Upper lobe of right lung (tissue), 1 donor: ENCODE results near the gene TTLL11. TPM values are rescaled to one million over a fixed set of nuclear protein-coding genes. Genes with fewer than 3 reads are reported as not detected.

ENCODE experiments used
- ATAC-seq: fragments of 200-7000 bp; cut with Tn5 transposase; one replicate; pipeline ENCODE4 v1.9.1; 2020; ENCODE audit warnings: mild to moderate bottlenecking, moderate library complexity
- DNase-seq: peaks from one replicate; pipeline ENCODE4 v3.0.0-alpha.2; 2020
- H3K27ac ChIP-seq: fragments of 200-600 bp; one replicate; pipeline ENCODE4 v1.8.0; 2022
- H3K27me3 ChIP-seq: fragments of 200-600 bp; one replicate; pipeline ENCODE4 v1.8.0; 2022; ENCODE audit warnings: mild to moderate bottlenecking
- H3K36me3 ChIP-seq: fragments of 200-600 bp; one replicate; pipeline ENCODE4 v1.8.0; 2022
- H3K4me1 ChIP-seq: fragments of 200-600 bp; one replicate; pipeline ENCODE4 v1.8.0; 2022
- H3K4me3 ChIP-seq: fragments of 200-600 bp; one replicate; pipeline ENCODE4 v1.8.0; 2022; ENCODE audit warnings: mild to moderate bottlenecking
- H3K9me3 ChIP-seq: fragments of 200-600 bp; one replicate; pipeline ENCODE4 v1.8.0; 2022
- CTCF ChIP-seq: fragments of 200-600 bp; IDR thresholded peaks from one replicate; pipeline ENCODE4 v1.8.0; 2022; ENCODE audit warnings: antibody characterized with exemption
- intact Hi-C: fragments of 100-400 bp; cut with DNase I; formaldehyde crosslinking; loops from one replicate; pipeline ENCODE4 v1.11.0; 2022
- total RNA-seq: library from RNA; stranded (reverse); fragmentation: NEBNext Ultra II Directional; extraction: Animal tissue kit (Norgen Biotek cat#: 25700); gene quantifications from one replicate; pipeline ENCODE4 v1.2.1, GENCODE V29; 2021
- donor health status: DM: no; HTN: yes; CAD: no; lungs with severe emphysema.

The TTLL11 gene
- total RNA-seq, 1 donor from 2014 or later: 10.7 TPM

- no peaks in the 10 kb centered on the region for H3K4me1 ChIP-seq
- TF ChIP-seq CTCF: no peak
- H3K9me3 ChIP-seq: no peaks in the 10 kb centered on the region
- H3K27ac ChIP-seq: no peak overlapping the region
- intact Hi-C loops: no loop called here
- no peaks in the 10 kb centered on the region for H3K36me3 ChIP-seq
- ATAC-seq (no peak), DNase-seq (no peak)
- no peaks in the 10 kb centered on the region for H3K27me3 ChIP-seq
- H3K4me3 ChIP-seq: no peak overlapping the region
Observed at GRCh38 chr9:121836366-121836885, 256.7 kb downstream of the TTLL11 start.

GRCh38 chr9:121835587-121836365 lies 257.3 kb downstream of the TTLL11 start:
- Histone ChIP-seq H3K9me3 (no peaks in the 10 kb centered on the region), H3K4me3 (no peak overlapping the region), H3K36me3 (no peaks in the 10 kb centered on the region), H3K27ac (no peak overlapping the region), H3K4me1 (no peaks in the 10 kb centered on the region), H3K27me3 (no peaks in the 10 kb centered on the region)
- intact Hi-C loops: no loop called here
- ATAC-seq (no peak), DNase-seq (no peak)
- TF ChIP-seq CTCF: no peak

- intact Hi-C loops: no loop called here
- no peaks in the 10 kb centered on the region for H3K27me3 ChIP-seq
- ATAC-seq (no peak), DNase-seq (no peak)
- no peaks in the 10 kb centered on the region for H3K4me1 ChIP-seq
- no peaks in the 10 kb centered on the region for H3K36me3 ChIP-seq
- no peak for TF ChIP-seq CTCF
- no peak overlapping the region for H3K4me3 ChIP-seq
- H3K27ac ChIP-seq: no peak overlapping the region
- H3K9me3 ChIP-seq: no peaks in the 10 kb centered on the region
Observed at GRCh38 chr9:121833061-121833460, 260.0 kb downstream of the TTLL11 start.

- H3K36me3 ChIP-seq: no peaks in the 10 kb centered on the region
- ATAC-seq: no peak
- TF ChIP-seq CTCF: no peak
- DNase-seq: no peak
- no peak overlapping the region for H3K27ac ChIP-seq
- no peaks in the 10 kb centered on the region for H3K27me3 ChIP-seq
- no peaks in the 10 kb centered on the region for H3K4me1 ChIP-seq
- no peak overlapping the region for H3K4me3 ChIP-seq
- intact Hi-C loops: no loop called here
- H3K9me3 ChIP-seq: no peaks in the 10 kb centered on the region
Observed at GRCh38 chr9:121831869-121832268, 261.2 kb downstream of the TTLL11 start.

GRCh38 chr9:121830441-121831140 lies 262.5 kb downstream of the TTLL11 start:
- H3K27ac ChIP-seq: no peak overlapping the region
- no peaks in the 10 kb centered on the region for H3K27me3 ChIP-seq
- H3K4me3 ChIP-seq: no peak overlapping the region
- DNase-seq (no peak), ATAC-seq (no peak)
- intact Hi-C loops: no loop called here
- no peaks in the 10 kb centered on the region for H3K4me1 ChIP-seq
- no peaks in the 10 kb centered on the region for H3K9me3 ChIP-seq
- no peaks in the 10 kb centered on the region for H3K36me3 ChIP-seq
- TF ChIP-seq CTCF: no peak
